HUES64 (cell line): Measurements from ENCODE around the gene CAPN2.

Source experiments
- H3K27ac ChIP-seq: 2 replicates; pipeline ENCODE4 v1.7.0; 2013; ENCODE audit warnings: low read depth, low read length, inconsistent platforms
- H3K27me3 ChIP-seq: 2 replicates; pipeline ENCODE4 v1.6.1; 2013; ENCODE audit warnings: mild to moderate bottlenecking, low read length; ENCODE audit not compliant: insufficient read depth
- H3K36me3 ChIP-seq: 2 replicates; pipeline ENCODE4 v1.6.1; 2013; ENCODE audit warnings: mild to moderate bottlenecking, low read length; ENCODE audit not compliant: insufficient read depth
- H3K4me1 ChIP-seq: 2 replicates; pipeline ENCODE4 v1.6.1; 2013; ENCODE audit warnings: mild to moderate bottlenecking, low read length, moderate library complexity; ENCODE audit not compliant: insufficient read depth
- H3K4me3 ChIP-seq: 2 replicates; pipeline ENCODE4 v1.5.1; 2013; ENCODE audit warnings: mild to moderate bottlenecking, low read length, moderate library complexity
- H3K9ac ChIP-seq: 2 replicates; pipeline ENCODE4 v1.6.1; 2013; ENCODE audit warnings: mild to moderate bottlenecking, low read depth, low read length
- H3K9me3 ChIP-seq: 2 replicates; pipeline ENCODE4 v1.6.1; 2013; ENCODE audit warnings: low read depth, low read length; ENCODE audit not compliant: insufficient read depth
- WGBS: fragments of 150-250, 120-280 bp; methylation state at CpG from one replicate; pipeline ENCODE4 v1.1.7; 2013; ENCODE audit warnings: missing lambda C conversion rate; 5-methylcytosine and 5-hydroxymethylcytosine counted together

Gene CAPN2

GRCh38 chr1:223711747-223712193 is 569 bp upstream of the CAPN2 start:
- no peaks in the 10 kb centered on the region for H3K36me3 ChIP-seq
- peaks cover 52% of the 10 kb centered on the region for H3K27me3 ChIP-seq
- H3K9me3 ChIP-seq = no peaks in the 10 kb centered on the region
- 76% methylated on average over 14 of the region's 15 CpGs for WGBS
- peak overlapping the region; percentile 70 for H3K4me3 ChIP-seq
- 0 out of 2 replicates have a peak overlapping the region, but pooled peaks have one; percentile 85 for H3K9ac ChIP-seq
- peaks cover 31% of the 10 kb centered on the region for H3K4me1 ChIP-seq
- no peak overlapping the region for H3K27ac ChIP-seq

- peaks cover 64% of the 10 kb centered on the region for H3K27me3 ChIP-seq
- WGBS = 3% methylated on average over 40 of the region's 40 CpGs
Measured at GRCh38 chr1:223712850-223713474, 623 bp downstream of the CAPN2 start.

GRCh38 chr1:223713546-223714420 is 1.4 kb downstream of the CAPN2 start:
- Histone ChIP-seq H3K27ac (no peak overlapping the region), H3K36me3 (peaks cover 4% of the 10 kb centered on the region; the same call in 1 of the 2 replicates), H3K4me3 (peak overlapping the region; percentile 70), H3K9ac (peak overlapping the region; percentile 85; the same call in 1 of the 2 replicates), H3K27me3 (peaks cover 71% of the 10 kb centered on the region), H3K9me3 (no peaks in the 10 kb centered on the region), H3K4me1 (peaks cover 28% of the 10 kb centered on the region)
- 51% methylated on average over 7 of the region's 7 CpGs for WGBS

More at GRCh38 chr1:223712850-223713474, 623 bp downstream of the CAPN2 start:
- peak overlapping the region; percentile 70 for H3K4me3 ChIP-seq
- H3K9ac ChIP-seq = peak overlapping the region; percentile 85
- H3K9me3 ChIP-seq = no peaks in the 10 kb centered on the region
- no peak overlapping the region; the same call in 1 of the 2 replicates for H3K27ac ChIP-seq
- H3K4me1 ChIP-seq = peaks cover 25% of the 10 kb centered on the region
- H3K36me3 ChIP-seq = peaks cover 4% of the 10 kb centered on the region; the same call in 1 of the 2 replicates

GRCh38 chr1:223714421-223714724 is 2.0 kb downstream of the CAPN2 start:
- Histone ChIP-seq H3K4me1 (peaks cover 34% of the 10 kb centered on the region), H3K9ac (no peak overlapping the region), H3K4me3 (no peak overlapping the region), H3K27me3 (peaks cover 73% of the 10 kb centered on the region), H3K27ac (no peak overlapping the region), H3K9me3 (no peaks in the 10 kb centered on the region), H3K36me3 (peaks cover 4% of the 10 kb centered on the region; the same call in 1 of the 2 replicates)
- 95% methylated on average over 1 of the region's 2 CpGs for WGBS

GRCh38 chr1:223714849-223715603 is 2.7 kb downstream of the CAPN2 start:
- peaks cover 40% of the 10 kb centered on the region for H3K4me1 ChIP-seq
- peaks cover 78% of the 10 kb centered on the region for H3K27me3 ChIP-seq
- no peak overlapping the region for H3K9ac ChIP-seq
- peaks cover 8% of the 10 kb centered on the region; the same call in 1 of the 2 replicates for H3K36me3 ChIP-seq
- H3K27ac ChIP-seq = peak overlapping the region; percentile 15; the same call in 1 of the 2 replicates
- no peaks in the 10 kb centered on the region for H3K9me3 ChIP-seq
- WGBS = 63% methylated on average over 9 of the region's 9 CpGs
- no peak overlapping the region; the same call in 1 of the 2 replicates for H3K4me3 ChIP-seq

GRCh38 chr1:223715604-223716172 is 3.3 kb downstream of the CAPN2 start:
- Histone ChIP-seq H3K27ac (no peak overlapping the region), H3K4me3 (no peak overlapping the region), H3K4me1 (peaks cover 40% of the 10 kb centered on the region), H3K36me3 (peaks cover 14% of the 10 kb centered on the region; the same call in 1 of the 2 replicates), H3K9ac (no peak overlapping the region), H3K9me3 (no peaks in the 10 kb centered on the region), H3K27me3 (peaks cover 81% of the 10 kb centered on the region)
- 71% methylated on average over 6 of the region's 6 CpGs for WGBS

- Histone ChIP-seq H3K9me3 (no peaks in the 10 kb centered on the region), H3K9ac (no peak overlapping the region), H3K27me3 (peaks cover 83% of the 10 kb centered on the region), H3K36me3 (peaks cover 20% of the 10 kb centered on the region; the same call in 1 of the 2 replicates), H3K4me3 (no peak overlapping the region), H3K4me1 (peaks cover 40% of the 10 kb centered on the region), H3K27ac (no peak overlapping the region)
- 87% methylated on average over 7 of the region's 7 CpGs for WGBS
Measured at GRCh38 chr1:223716302-223716862, 4.0 kb downstream of the CAPN2 start.

GRCh38 chr1:223717123-223717522 is 4.8 kb downstream of the CAPN2 start:
- 88% methylated on average over 5 of the region's 5 CpGs for WGBS
- H3K9me3 ChIP-seq = no peaks in the 10 kb centered on the region
- no peak overlapping the region for H3K4me3 ChIP-seq
- H3K36me3 ChIP-seq = peaks cover 26% of the 10 kb centered on the region; the same call in 1 of the 2 replicates
- H3K9ac ChIP-seq = no peak overlapping the region
- no peak overlapping the region for H3K27ac ChIP-seq
- H3K27me3 ChIP-seq = peaks cover 82% of the 10 kb centered on the region
- peaks cover 40% of the 10 kb centered on the region for H3K4me1 ChIP-seq

- Histone ChIP-seq H3K9ac (no peak overlapping the region), H3K4me3 (no peak overlapping the region), H3K36me3 (peaks cover 26% of the 10 kb centered on the region; the same call in 1 of the 2 replicates), H3K4me1 (peaks cover 40% of the 10 kb centered on the region), H3K27ac (no peak overlapping the region), H3K27me3 (peaks cover 82% of the 10 kb centered on the region), H3K9me3 (no peaks in the 10 kb centered on the region)
- WGBS = 87% methylated on average over 6 of the region's 6 CpGs
Measured at GRCh38 chr1:223717695-223718363, 5.5 kb downstream of the CAPN2 start.

- Histone ChIP-seq H3K9me3 (no peaks in the 10 kb centered on the region), H3K4me3 (no peak overlapping the region), H3K4me1 (peaks cover 35% of the 10 kb centered on the region), H3K27me3 (peaks cover 76% of the 10 kb centered on the region), H3K36me3 (peaks cover 26% of the 10 kb centered on the region; the same call in 1 of the 2 replicates), H3K27ac (peak overlapping the region; percentile 31; the same call in 1 of the 2 replicates), H3K9ac (no peak overlapping the region)
- 29% methylated on average over 5 of the region's 5 CpGs for WGBS
Measured at GRCh38 chr1:223718850-223719249, 6.5 kb downstream of the CAPN2 start.
